ENCODE data around the gene ST3GAL4.
A peak's percentile ranks its signal among the peaks of the same experiment; 100 is the strongest.
"Not testable (repeated sequence)": the region's sequence is repeated elsewhere in the genome, so short reads cannot be mapped to it uniquely, and the experiment has no call there.

The ST3GAL4 gene

GRCh38 chr11:126347751-126348668 is 7.5 kb upstream of the ST3GAL4 start:
- no peak for DNase-seq

- DNase-seq = no peak
Observed at GRCh38 chr11:126348806-126349582, 6.5 kb upstream of the ST3GAL4 start.

GRCh38 chr11:126350836-126351235 is 4.7 kb upstream of the ST3GAL4 start:
- no peak for DNase-seq

GRCh38 chr11:126352163-126352562 is 3.3 kb upstream of the ST3GAL4 start:
- DNase-seq = no peak

- peak in 1 of 2 experiments; percentile 17 for DNase-seq
Observed at GRCh38 chr11:126352934-126353801, 2.3 kb upstream of the ST3GAL4 start.

GRCh38 chr11:126354631-126355323 is 709 bp upstream of the ST3GAL4 start:
- no peak for DNase-seq

- no peak for DNase-seq
Observed at GRCh38 chr11:126355926-126356897, 726 bp downstream of the ST3GAL4 start.

GRCh38 chr11:126357055-126357962 is 1.8 kb downstream of the ST3GAL4 start:
- no peak for DNase-seq

GRCh38 chr11:126357969-126358762 is 2.7 kb downstream of the ST3GAL4 start:
- DNase-seq = no peak

- no peak for DNase-seq
Observed at GRCh38 chr11:126358763-126359160, 3.3 kb downstream of the ST3GAL4 start.

GRCh38 chr11:126359431-126360048 is 4.1 kb downstream of the ST3GAL4 start:
- DNase-seq = no peak

GRCh38 chr11:126360049-126360446 is 4.6 kb downstream of the ST3GAL4 start:
- no peak for DNase-seq

- no peak for DNase-seq
Observed at GRCh38 chr11:126361400-126361799, 5.9 kb downstream of the ST3GAL4 start.

- DNase-seq = no peak
Observed at GRCh38 chr11:126362879-126363655, 7.6 kb downstream of the ST3GAL4 start.

- no peak for DNase-seq
Observed at GRCh38 chr11:126363706-126364248, 8.3 kb downstream of the ST3GAL4 start.

GRCh38 chr11:126364735-126365134 is 9.2 kb downstream of the ST3GAL4 start:
- not testable (repeated sequence) for DNase-seq

- not testable (repeated sequence) for DNase-seq
Observed at GRCh38 chr11:126365508-126365907, 10.0 kb downstream of the ST3GAL4 start.

All from SW 1271 (cell line).